HG03135 (cell line): ENCODE results near the gene PEAK1.
"Not testable (repeated sequence)": the region's sequence is repeated elsewhere in the genome, so short reads cannot be mapped to it uniquely, and the experiment has no call there.

Experiments used
- ATAC-seq: cut with Tn5 transposase; IDR thresholded peaks from one replicate; pipeline ENCODE4 v1.9.1; 2021; ENCODE audit warnings: mild to moderate bottlenecking, moderate library complexity; ENCODE audit not compliant: unreplicated experiment

The PEAK1 gene

GRCh38 chr15:77406173-77406759 lies 13.6 kb downstream of the PEAK1 start:
- ATAC-seq: not testable (repeated sequence)

DNA sequence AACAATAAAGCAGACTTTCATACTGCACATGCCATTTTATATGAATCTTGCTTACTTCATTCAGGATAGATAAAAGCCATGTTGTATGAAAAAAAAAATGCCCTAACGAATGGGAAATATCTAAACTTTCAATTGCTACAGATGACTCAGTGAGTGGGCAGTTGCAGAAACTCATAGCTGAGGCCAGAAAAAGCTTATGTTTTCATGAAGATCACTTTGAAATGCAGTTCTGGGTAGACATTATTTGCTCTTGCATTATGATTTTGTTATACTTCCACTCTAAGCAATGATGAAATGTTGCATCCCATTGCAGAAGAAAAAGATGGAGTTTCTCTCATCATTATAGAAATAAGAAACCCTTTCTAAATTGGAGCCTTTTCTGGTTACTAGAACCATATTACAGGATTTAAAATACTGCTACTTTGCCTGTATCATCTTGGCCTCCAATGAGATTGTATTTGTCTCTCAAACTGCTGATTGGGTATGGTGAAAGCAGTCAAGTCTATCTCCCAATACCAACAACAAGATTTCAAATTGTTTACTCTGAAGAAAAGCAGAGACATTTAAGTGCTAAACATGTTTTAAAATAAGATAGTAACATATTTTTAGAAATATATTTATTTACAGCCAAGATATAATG lies 17.0 kb downstream of the PEAK1 start:
- ATAC-seq: no peak

- no peak for ATAC-seq
Observed at GRCh38 chr15:77400258-77400657, 19.6 kb downstream of the PEAK1 start.

GRCh38 chr15:77398927-77399326 lies 21.0 kb downstream of the PEAK1 start:
- no peak for ATAC-seq

GRCh38 chr15:77396692-77397091 lies 23.2 kb downstream of the PEAK1 start:
- ATAC-seq: no peak

GRCh38 chr15:77395013-77395774 lies 24.7 kb downstream of the PEAK1 start:
- ATAC-seq: no peak

DNA sequence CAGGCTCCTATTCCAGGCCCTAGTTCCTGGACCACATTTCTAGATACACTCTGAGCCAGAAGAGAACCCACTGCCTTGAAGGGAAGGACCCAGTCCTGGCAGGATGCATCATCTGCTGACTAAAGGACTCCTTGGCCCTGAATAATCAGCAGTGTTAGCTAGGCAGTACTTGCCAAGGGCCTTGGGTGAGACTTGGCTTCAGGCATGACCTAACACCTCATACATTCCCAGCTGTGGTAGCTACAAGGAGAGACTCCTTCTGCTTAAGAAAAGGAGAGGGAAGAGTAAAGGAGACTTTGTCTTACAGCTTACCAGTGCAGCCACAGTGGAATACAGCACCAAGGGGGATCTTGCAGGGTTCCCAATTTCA lies 26.4 kb downstream of the PEAK1 start:
- no peak for ATAC-seq

- no peak for ATAC-seq
Observed at GRCh38 chr15:77392762-77393470, 27.0 kb downstream of the PEAK1 start.

DNA sequence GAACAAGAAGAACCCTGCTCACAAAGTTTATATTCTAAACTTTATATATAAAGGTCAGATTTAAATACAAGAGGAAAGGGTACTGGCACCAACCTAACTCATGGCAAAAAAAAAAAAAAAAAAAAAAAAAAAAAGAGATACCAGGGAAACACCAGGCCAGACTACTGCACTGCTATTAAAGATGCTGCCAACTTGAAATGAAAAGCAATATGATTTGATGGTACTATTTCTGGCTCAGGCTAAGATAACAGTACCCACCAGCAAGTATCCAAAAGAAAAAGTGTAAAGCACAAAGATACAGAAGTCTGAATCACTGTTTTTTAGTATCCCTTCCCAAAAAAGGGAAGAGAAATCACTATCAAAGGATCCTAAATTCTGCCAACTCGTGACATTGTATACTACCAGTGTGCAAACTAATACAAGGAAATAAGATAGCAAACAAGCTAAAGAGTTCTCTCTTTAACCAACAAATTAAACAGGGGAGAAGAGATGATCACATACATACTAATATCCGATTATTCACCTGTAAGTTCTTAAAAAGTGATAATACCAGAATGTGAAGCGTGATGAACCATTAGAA lies 28.4 kb downstream of the PEAK1 start:
- no peak for ATAC-seq

GRCh38 chr15:77387365-77388105 lies 32.4 kb downstream of the PEAK1 start:
- ATAC-seq: no peak

DNA sequence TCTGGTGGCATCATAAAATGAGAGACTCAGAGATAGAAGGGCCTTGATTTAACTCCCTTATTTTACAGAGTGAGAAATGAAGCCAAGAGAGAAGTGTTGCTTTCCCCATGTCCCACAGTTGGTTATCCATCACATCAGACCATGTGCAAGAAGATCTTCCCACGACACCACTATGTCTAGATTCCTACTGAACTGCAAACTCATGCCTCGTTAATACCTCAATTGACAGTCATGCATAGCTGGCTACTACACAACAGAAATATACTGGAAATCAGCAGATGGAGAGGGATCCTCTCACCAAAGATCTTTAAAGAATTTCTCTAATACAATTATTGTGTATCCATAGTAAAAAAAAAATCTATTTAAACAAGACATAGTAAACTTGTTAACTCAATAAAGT lies 33.3 kb downstream of the PEAK1 start:
- ATAC-seq: no peak

- no peak for ATAC-seq
Observed at GRCh38 chr15:77384589-77385359, 35.1 kb downstream of the PEAK1 start.

GRCh38 chr15:77384086-77384485 lies 35.8 kb downstream of the PEAK1 start:
- ATAC-seq: no peak

GRCh38 chr15:77380033-77380432 lies 39.9 kb downstream of the PEAK1 start:
- ATAC-seq: no peak

DNA sequence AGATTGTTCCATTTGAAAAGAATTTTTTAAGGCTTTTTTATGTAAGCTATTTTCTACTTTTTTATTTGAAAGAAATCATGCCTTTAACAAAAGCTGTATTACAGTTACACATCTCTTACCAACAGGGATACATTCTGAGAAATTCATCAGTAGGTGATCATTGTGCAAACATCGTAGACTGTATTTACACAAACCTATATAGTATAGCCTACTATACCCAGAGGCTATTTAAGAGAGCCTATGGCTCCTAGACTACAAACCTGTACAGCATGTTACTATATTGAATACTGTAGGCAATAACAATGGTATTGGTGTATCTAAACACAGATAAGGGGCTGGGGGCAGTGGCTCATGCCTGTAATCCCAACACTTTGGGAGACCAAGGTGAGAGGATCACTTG lies 43.1 kb downstream of the PEAK1 start:
- ATAC-seq: no peak

DNA sequence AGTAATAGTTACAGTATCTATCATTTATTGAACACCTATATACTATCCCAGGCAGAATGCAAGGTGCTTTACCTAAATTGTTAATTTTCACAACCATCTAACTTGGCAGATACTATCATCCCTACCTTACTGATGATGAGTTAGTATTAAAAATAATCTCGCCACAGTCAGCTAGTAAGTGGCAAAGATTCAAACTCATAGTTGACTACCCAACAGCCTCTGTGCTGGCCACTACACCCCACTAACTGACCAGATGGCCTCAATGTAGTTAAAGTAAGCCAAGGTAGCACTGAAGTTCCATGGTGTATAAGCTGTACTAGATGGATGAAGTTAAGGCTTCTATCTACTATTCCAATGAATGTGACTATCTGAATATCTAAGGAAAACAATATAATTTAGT lies 44.8 kb downstream of the PEAK1 start:
- ATAC-seq: no peak

- ATAC-seq: no peak
Observed at GRCh38 chr15:77373441-77373840, 46.5 kb downstream of the PEAK1 start.

DNA sequence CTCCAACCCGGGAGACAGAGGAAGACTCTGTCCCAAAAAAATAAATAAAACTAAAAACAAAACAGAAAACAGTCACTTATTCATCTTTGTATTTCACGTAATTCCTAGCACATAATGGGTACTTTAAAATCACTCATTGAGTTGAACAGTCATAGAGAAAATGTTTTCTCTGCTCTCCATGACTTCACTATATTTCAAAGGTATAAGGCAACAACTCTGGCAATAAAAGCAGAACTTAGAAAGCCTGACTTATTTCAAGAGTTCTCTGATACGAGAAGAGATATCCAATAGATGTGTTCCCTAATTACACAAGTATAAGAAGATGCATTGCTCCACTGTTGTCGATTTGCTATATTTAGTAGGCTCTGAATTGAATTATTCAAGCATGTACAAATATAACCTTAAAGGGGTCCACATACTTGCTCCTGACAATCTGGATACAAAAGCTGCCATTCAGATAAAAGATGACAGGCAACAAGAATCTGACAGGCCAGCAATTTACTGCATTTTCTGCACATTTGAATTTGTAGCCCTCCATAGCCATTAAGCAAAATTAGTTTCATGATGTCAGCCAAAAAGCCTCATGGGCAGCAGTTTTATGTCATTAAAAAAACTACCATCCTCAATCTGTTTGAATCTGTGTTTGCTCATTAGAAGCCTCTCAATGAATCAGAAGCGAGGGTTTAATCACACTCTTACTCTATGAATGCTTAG lies 47.9 kb downstream of the PEAK1 start:
- ATAC-seq: no peak

- ATAC-seq: no peak
Observed at GRCh38 chr15:77370580-77370979, 49.3 kb downstream of the PEAK1 start.
